Esophagus (tissue), 2 donors: ENCODE measurements around the gene TESK1. TPM values are rescaled to one million over a fixed set of nuclear protein-coding genes. Genes with fewer than 3 reads are reported as not detected.
A peak's percentile ranks its signal among the peaks of the same experiment; 100 is the strongest.
"Not testable (repeated sequence)": the region's sequence is repeated elsewhere in the genome, so short reads cannot be mapped to it uniquely, and the experiment has no call there.

Experiments
- H3K27ac ChIP-seq, 2 donors: one replicate each; pipeline ENCODE4 v1.5.1; 2013; ENCODE audit warnings: low read depth in 2 of 2, mild to moderate bottlenecking in 2 of 2, inconsistent platforms in 1 of 2, low read length in 1 of 2, moderate library complexity in 1 of 2
- H3K27me3 ChIP-seq, 2 donors: one replicate each; pipeline ENCODE4 v1.6.1; 2013; ENCODE audit warnings: low read length in 2 of 2, control low read depth in 1 of 2, mild to moderate bottlenecking in 1 of 2; ENCODE audit not compliant: insufficient read depth in 2 of 2, control insufficient read depth in 1 of 2
- H3K36me3 ChIP-seq, 2 donors: one replicate each; pipeline ENCODE4 v1.6.1; 2013; ENCODE audit warnings: low read length in 1 of 2; ENCODE audit not compliant: control insufficient read depth in 2 of 2, insufficient read depth in 2 of 2
- H3K4me1 ChIP-seq, 2 donors: one replicate each; pipeline ENCODE4 v1.6.1; 2013; ENCODE audit warnings: low read length in 1 of 2; ENCODE audit not compliant: control insufficient read depth in 2 of 2, insufficient read depth in 2 of 2
- H3K4me3 ChIP-seq, 2 donors: one replicate each; pipeline ENCODE4 v1.5.1; 2013; ENCODE audit warnings: low read length in 2 of 2, mild to moderate bottlenecking in 2 of 2, low read depth in 1 of 2, moderate library complexity in 1 of 2
- H3K9me3 ChIP-seq, 2 donors: one replicate each; pipeline ENCODE4 v1.6.1; 2013; ENCODE audit warnings: mild to moderate bottlenecking in 2 of 2, low read depth in 1 of 2, low read length in 1 of 2, moderate library complexity in 1 of 2; ENCODE audit not compliant: control insufficient read depth in 2 of 2, insufficient read depth in 1 of 2
- WGBS, 2 donors: extraction: QIAGEN DNeasy Blood & Tissue Kit; methylation state at CpG; one replicate each; pipeline ENCODE4 v1.1.7; 2013; 5-methylcytosine and 5-hydroxymethylcytosine counted together
- polyA plus RNA-seq, 2 donors: library from polyadenylated mRNA; stranded (reverse); fragments of 200-250 nt; gene quantifications; one replicate each; pipeline ENCODE4 v1.2.3, GENCODE V29; 2013
- donor health status: healthy with polysubstance abuse.
- donor health status: Bipolar disorder and iron deficiency.

Gene TESK1
- polyA plus RNA-seq, 2 donors, result 15.3 to 22.7 TPM

DNA sequence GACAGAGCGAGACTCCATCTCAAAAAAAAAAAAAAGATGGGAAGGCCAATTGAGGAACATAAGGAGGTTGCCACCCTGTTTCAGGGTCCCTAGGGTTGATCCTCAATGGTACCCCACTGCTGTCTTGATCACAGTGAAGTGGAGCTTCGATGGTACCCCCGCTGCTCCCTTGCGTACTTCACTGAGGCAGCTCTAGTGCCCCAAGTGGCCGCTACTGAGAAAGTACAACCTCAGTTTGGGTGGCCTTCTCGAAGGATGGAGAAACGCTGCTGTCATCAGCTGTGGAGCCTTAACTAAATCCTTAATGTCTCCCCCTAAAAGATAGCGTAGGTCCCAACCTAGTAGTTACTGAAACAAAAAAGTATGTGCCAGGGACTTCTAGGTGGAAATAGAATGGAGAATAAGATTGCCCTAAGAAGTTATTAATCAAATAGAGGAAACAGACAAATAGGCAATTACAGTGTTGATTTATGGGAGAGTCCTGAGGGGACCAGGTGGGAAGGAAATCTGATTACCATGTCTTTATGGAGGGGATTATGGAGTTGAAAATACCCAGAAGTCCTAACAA, 6.3 kb downstream of the TESK1 start:
- no peak overlapping the region for H3K27ac ChIP-seq
- peaks cover 0 to 5% of the 10 kb centered on the region in 2 donors for H3K4me1 ChIP-seq
- WGBS, 2 donors, result 19 to 20% methylated on average over 8 of the region's 8 CpGs
- H3K27me3 ChIP-seq, result no peaks in the 10 kb centered on the region
- no peaks in the 10 kb centered on the region for H3K9me3 ChIP-seq
- no peak overlapping the region for H3K4me3 ChIP-seq
- peaks cover 0 to 21% of the 10 kb centered on the region in 2 donors for H3K36me3 ChIP-seq

GRCh38 chr9:35612066-35612465, 7.0 kb downstream of the TESK1 start:
- H3K4me1 ChIP-seq, H3K27ac ChIP-seq, H3K9me3 ChIP-seq, H3K4me3 ChIP-seq, H3K27me3 ChIP-seq: not testable (repeated sequence)
- 94% methylated on average over 4 of the region's 4 CpGs for WGBS, 2 donors
- H3K36me3 ChIP-seq, result peaks cover 0 to 21% of the 10 kb centered on the region in 2 donors

GRCh38 chr9:35612843-35613242, 7.8 kb downstream of the TESK1 start:
- peaks cover 0 to 6% of the 10 kb centered on the region in 2 donors for H3K4me1 ChIP-seq
- WGBS, 2 donors, result 94 to 96% methylated on average over 2 of the region's 2 CpGs

GRCh38 chr9:35615981-35616680, 11.1 kb downstream of the TESK1 start:
- 86 to 87% methylated on average over 17 of the region's 17 CpGs for WGBS, 2 donors
- Histone ChIP-seq H3K27ac (no peak overlapping the region), H3K4me1 (peaks cover 0 to 6% of the 10 kb centered on the region in 2 donors), H3K36me3 (no peaks in the 10 kb centered on the region), H3K27me3 (no peaks in the 10 kb centered on the region), H3K4me3 (no peak overlapping the region), H3K9me3 (no peaks in the 10 kb centered on the region)

More at GRCh38 chr9:35612843-35613242, 7.8 kb downstream of the TESK1 start:
- Histone ChIP-seq H3K36me3 (peaks cover 0 to 17% of the 10 kb centered on the region in 2 donors), H3K4me3 (no peak overlapping the region), H3K27me3 (no peaks in the 10 kb centered on the region), H3K27ac (no peak overlapping the region), H3K9me3 (no peaks in the 10 kb centered on the region)

DNA sequence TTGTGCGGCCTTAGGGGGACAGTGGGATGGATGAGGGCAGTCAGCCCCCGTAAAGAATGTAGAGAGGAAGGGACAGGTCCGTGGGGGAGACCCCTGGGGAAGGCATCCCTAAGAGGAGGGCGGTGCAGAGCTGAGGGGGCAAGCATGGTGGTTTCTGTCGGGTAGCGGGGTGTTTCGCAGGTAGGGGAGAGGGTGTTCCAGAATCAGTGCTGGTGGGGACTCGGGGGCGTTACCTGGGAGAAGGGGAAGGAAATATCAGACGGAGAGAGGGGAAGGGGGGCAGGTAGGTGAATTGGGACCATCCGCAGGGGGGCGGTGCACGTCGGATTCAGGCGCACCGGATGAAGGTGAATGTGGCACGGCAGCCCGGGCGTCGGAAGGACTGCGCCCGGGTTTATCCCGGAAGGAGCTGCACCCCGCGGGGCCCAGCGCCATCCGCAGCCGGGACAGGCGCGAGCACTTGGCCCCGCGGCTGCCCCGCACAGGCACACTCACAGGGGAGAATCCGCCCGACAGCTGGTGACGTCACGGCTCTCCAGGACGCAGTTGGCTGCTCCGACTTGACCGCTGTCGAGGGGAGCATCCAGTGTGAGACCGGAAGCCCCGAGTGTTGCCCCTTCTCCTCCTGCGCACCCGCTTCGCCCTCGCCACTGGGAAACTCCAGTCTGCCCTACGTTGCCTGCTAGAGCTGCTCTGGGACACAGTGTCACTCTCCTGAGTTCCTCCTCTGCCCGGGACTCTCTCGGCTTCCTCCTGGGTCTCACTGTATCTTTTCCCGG, 11.8 kb downstream of the TESK1 start:
- Histone ChIP-seq H3K27me3 (no peaks in the 10 kb centered on the region), H3K27ac (peak overlapping the region in 1 of 2 donors; percentile 51), H3K9me3 (no peaks in the 10 kb centered on the region), H3K4me1 (peaks cover 0 to 6% of the 10 kb centered on the region in 2 donors), H3K4me3 (peak overlapping the region; percentile 21 to 38), H3K36me3 (no peaks in the 10 kb centered on the region)
- WGBS, 2 donors, result 11 to 15% methylated on average over 27 to 51 of the region's 51 CpGs

DNA sequence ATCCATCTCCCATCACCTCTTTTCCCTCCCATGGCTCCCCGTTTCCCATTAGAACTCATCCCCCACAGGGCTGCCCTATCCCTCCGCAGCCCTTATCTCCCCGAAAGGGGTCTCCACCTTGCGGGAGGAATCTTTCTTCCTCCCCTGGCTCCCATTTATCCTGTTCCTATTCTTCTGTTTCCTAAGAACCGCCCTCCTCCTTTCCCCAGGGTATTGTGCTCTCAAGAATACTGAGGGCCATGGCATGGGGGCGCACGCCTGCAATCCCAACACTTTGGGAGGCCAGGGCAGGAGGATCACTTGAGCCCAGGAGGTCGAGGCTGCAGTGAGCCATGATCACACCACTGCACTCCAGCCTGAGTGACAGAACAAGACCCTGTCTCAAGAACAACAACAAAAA, 12.5 kb downstream of the TESK1 start:
- H3K9me3 ChIP-seq, result no peaks in the 10 kb centered on the region
- WGBS, 2 donors, result 75 to 81% methylated on average over 8 of the region's 8 CpGs
- H3K27me3 ChIP-seq, result no peaks in the 10 kb centered on the region
- peaks cover 0 to 6% of the 10 kb centered on the region in 2 donors for H3K4me1 ChIP-seq
- H3K4me3 ChIP-seq, result no peak overlapping the region
- H3K27ac ChIP-seq, result peak overlapping the region in 1 of 2 donors; percentile 51
- no peaks in the 10 kb centered on the region for H3K36me3 ChIP-seq

- Histone ChIP-seq H3K27ac (peak within 1 kb of the TSS; percentile 21 to 51), H3K4me1 (peaks cover 0 to 6% of the 10 kb centered on the region in 2 donors), H3K36me3 (no peaks in the 10 kb centered on the region), H3K4me3 (peak within 1 kb of the TSS; percentile 21 to 38), H3K27me3 (no peaks in the 10 kb centered on the region), H3K9me3 (no peaks in the 10 kb centered on the region)
- WGBS, 2 donors, result 81 to 86% methylated on average over 7 of the region's 7 CpGs
Measured at GRCh38 chr9:35618325-35618727, 13.3 kb downstream of the TESK1 start, which contains the start of gene CD72. CD72 (minus strand) TSS chr9:35618413; CDS start chr9:35618303, 110 bp downstream.

- Histone ChIP-seq H3K4me1 (peaks cover 0 to 6% of the 10 kb centered on the region in 2 donors), H3K9me3 (no peaks in the 10 kb centered on the region), H3K36me3 (no peaks in the 10 kb centered on the region), H3K27ac (peak overlapping the region in 1 of 2 donors; percentile 21), H3K27me3 (no peaks in the 10 kb centered on the region), H3K4me3 (no peak overlapping the region)
- WGBS, 2 donors, result 85 to 86% methylated on average over 17 of the region's 17 CpGs
Measured at GRCh38 chr9:35618854-35619799, 14.1 kb downstream of the TESK1 start.

DNA sequence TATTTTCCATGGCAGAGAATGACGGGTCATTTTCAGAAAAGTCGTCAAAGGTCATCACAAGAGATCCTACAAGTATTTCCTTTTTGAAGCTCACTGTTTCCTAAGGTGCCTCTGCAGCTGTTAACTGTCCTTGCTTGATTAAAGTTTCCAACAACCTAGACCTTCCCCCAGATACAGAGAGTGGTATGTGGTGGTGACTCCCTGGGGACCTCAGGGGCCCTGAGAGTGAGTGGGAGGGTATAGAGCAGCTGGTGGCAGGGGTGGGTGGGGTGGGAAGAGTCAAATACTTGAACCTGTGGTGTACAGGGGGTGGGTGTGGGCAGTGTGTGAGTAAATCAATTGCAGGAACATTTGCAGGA, 14.7 kb downstream of the TESK1 start:
- H3K9me3 ChIP-seq, result no peaks in the 10 kb centered on the region
- no peak overlapping the region for H3K4me3 ChIP-seq
- H3K27me3 ChIP-seq, result no peaks in the 10 kb centered on the region
- H3K27ac ChIP-seq, result no peak overlapping the region
- peaks cover 0 to 6% of the 10 kb centered on the region in 2 donors for H3K4me1 ChIP-seq
- H3K36me3 ChIP-seq, result no peaks in the 10 kb centered on the region
- WGBS, 2 donors, result 55 to 59% methylated on average over 2 of the region's 2 CpGs
